WTC11 (cell line): Measurements from ENCODE around the gene SGCD. TPM values are rescaled to one million over a fixed set of nuclear protein-coding genes. Genes with fewer than 3 reads are reported as not detected.

Source experiments
- ATAC-seq: fragments of 200-7000 bp; cut with Tn5 transposase; 2 replicates; pipeline ENCODE4 v1.10.0; 2021; ENCODE audit warnings: mild to moderate bottlenecking, moderate library complexity
- CTCF ChIA-PET: fragments of 300-600 bp; sonication (Branson Sonifier 250); formaldehyde crosslinking; loops from one replicate; lab custom pipeline; 2021; ENCODE audit warnings: antibody characterized with exemption; lab: Charles Lee
- POLR2A ChIA-PET: fragments of 350-600 bp; sonication (Branson Sonifier 250); formaldehyde crosslinking; loops from one replicate; lab custom pipeline; 2021; ENCODE audit warnings: antibody characterized with exemption; lab: Charles Lee
- DNase-seq: peaks from one replicate; pipeline ENCODE4 v3.0.0; 2021; ENCODE audit warnings: low spot score
- H3K27ac Mint-ChIP-seq: 2 replicates; pipeline ENCODE4 v1.8.0; 2021; ENCODE audit warnings: mixed read lengths
- H3K27me3 Mint-ChIP-seq: 2 replicates; pipeline ENCODE4 v1.8.0; 2021; ENCODE audit warnings: low read depth, mild to moderate bottlenecking, moderate library complexity, mixed read lengths
- H3K36me3 Mint-ChIP-seq: 2 replicates; pipeline ENCODE4 v1.8.0; 2021; ENCODE audit warnings: mixed read lengths
- H3K4me1 Mint-ChIP-seq: 2 replicates; pipeline ENCODE4 v1.8.0; 2022; ENCODE audit warnings: mixed read lengths
- H3K4me3 Mint-ChIP-seq: 2 replicates; pipeline ENCODE4 v1.8.0; 2021; ENCODE audit warnings: mild to moderate bottlenecking, moderate library complexity, mixed read lengths
- H3K9me3 Mint-ChIP-seq: 2 replicates; pipeline ENCODE4 v1.8.0; 2021; ENCODE audit warnings: mixed read lengths
- ETV6 ChIP-seq: sonication (generic); formaldehyde crosslinking; IDR thresholded peaks from 2 replicates; pipeline ENCODE4 v1.8.1; 2022; ENCODE audit warnings: mild to moderate bottlenecking, missing genetic modification reagents
- GABPB1 ChIP-seq: sonication (generic); formaldehyde crosslinking; IDR thresholded peaks from 2 replicates; pipeline ENCODE4 v1.8.1; 2023; ENCODE audit warnings: mild to moderate bottlenecking, missing genetic modification reagents
- HMGA2 ChIP-seq: fragments of 250-450 bp; sonication (Bioruptor Pico); IDR thresholded peaks from 2 replicates; pipeline ENCODE4 v1.4.0; 2021; ENCODE audit warnings: mild to moderate bottlenecking, moderate library complexity
- NFE2L1 ChIP-seq: sonication (generic); formaldehyde crosslinking; IDR thresholded peaks from 2 replicates; pipeline ENCODE4 v1.8.1; 2023; ENCODE audit warnings: missing genetic modification reagents
- OVOL2 ChIP-seq: fragments of 250-450 bp; sonication (Bioruptor Pico); IDR thresholded peaks from 2 replicates; pipeline ENCODE4 v1.9.0; 2021; ENCODE audit warnings: mild to moderate bottlenecking, borderline replicate concordance
- SP1 ChIP-seq: sonication (generic); formaldehyde crosslinking; conservative IDR thresholded peaks from 2 replicates; pipeline ENCODE4 v1.8.1; 2022; ENCODE audit warnings: missing genetic modification reagents
- TEAD1 ChIP-seq: sonication (generic); formaldehyde crosslinking; IDR thresholded peaks from 2 replicates; pipeline ENCODE4 v1.8.0; 2022; ENCODE audit warnings: mild to moderate bottlenecking, missing genetic modification reagents
- ZBTB21 ChIP-seq: sonication (generic); formaldehyde crosslinking; IDR thresholded peaks from 2 replicates; pipeline ENCODE4 v1.8.1; 2023; ENCODE audit warnings: mild to moderate bottlenecking, missing genetic modification reagents, borderline replicate concordance
- ZNF219 ChIP-seq: sonication (generic); formaldehyde crosslinking; IDR thresholded peaks from 2 replicates; pipeline ENCODE4 v1.8.0; 2023; ENCODE audit warnings: missing genetic modification reagents, mild to moderate bottlenecking, borderline replicate concordance
- ZNF317 ChIP-seq: sonication (generic); formaldehyde crosslinking; IDR thresholded peaks from 2 replicates; pipeline ENCODE4 v1.8.1; 2023; ENCODE audit warnings: low read depth, mild to moderate bottlenecking, moderate library complexity, missing genetic modification reagents, borderline replicate concordance
- total RNA-seq: library from RNA; stranded (reverse); gene quantifications from 3 replicates; pipeline ENCODE4 v1.2.3, GENCODE V29; 2021
- TF ChIP-seq, protein P1 (sequence below): sonication (generic); formaldehyde crosslinking; conservative IDR thresholded peaks from 2 replicates; pipeline ENCODE4 v1.8.1; 2022; ENCODE audit warnings: mild to moderate bottlenecking, missing genetic modification reagents
- TF ChIP-seq, protein P2 (sequence below): fragments of 250-450 bp; sonication (Bioruptor Pico); IDR thresholded peaks from 2 replicates; pipeline ENCODE4 v1.9.0; 2021; ENCODE audit warnings: mild to moderate bottlenecking, borderline replicate concordance
- TF ChIP-seq, protein P3 (sequence below): fragments of 250-450 bp; sonication (Bioruptor Pico); IDR thresholded peaks from 2 replicates; pipeline ENCODE4 v1.9.0; 2021; ENCODE audit warnings: mild to moderate bottlenecking
- TF ChIP-seq, protein P4 (sequence below): sonication (generic); formaldehyde crosslinking; IDR thresholded peaks from 2 replicates; pipeline ENCODE4 v1.8.1; 2023; ENCODE audit warnings: mild to moderate bottlenecking, missing genetic modification reagents, moderate library complexity
- TF ChIP-seq, protein P5 (sequence below): fragments of 250-450 bp; sonication (Bioruptor Pico); IDR thresholded peaks from 2 replicates; pipeline ENCODE4 v1.8.0; 2021; ENCODE audit warnings: mild to moderate bottlenecking
- TF ChIP-seq, protein P6 (sequence below): sonication (generic); formaldehyde crosslinking; IDR thresholded peaks from 2 replicates; pipeline ENCODE4 v1.8.0; 2022; ENCODE audit warnings: mild to moderate bottlenecking, missing genetic modification reagents

Gene SGCD
- total RNA-seq, 1 experiment from 2014 or later, result 0.33 TPM

DNA sequence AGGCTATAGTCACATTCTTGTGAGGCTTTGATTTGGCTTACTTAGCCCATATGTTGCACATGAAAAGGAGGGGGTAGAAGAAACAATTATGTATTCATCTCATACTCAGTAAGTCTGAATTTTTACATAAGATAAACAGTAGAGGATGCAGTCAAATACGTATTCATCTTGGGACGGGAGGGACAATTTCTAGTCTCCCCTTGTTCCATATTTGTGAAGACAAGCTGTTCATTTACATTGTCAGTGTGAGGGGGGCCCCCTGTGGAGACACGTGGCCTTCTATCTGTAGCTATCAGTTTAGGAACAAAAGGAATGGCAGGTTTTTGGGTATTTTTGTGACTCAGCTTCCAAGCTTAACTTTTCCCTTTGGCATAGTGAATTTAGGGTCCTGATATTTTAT, 474.0 kb downstream of the SGCD start (continued):
- TF ChIP-seq ZBTB21 (CRISPR knock-in tag), result 0 out of 2 replicates have a peak, but pooled peaks have one; percentile 18

DNA sequence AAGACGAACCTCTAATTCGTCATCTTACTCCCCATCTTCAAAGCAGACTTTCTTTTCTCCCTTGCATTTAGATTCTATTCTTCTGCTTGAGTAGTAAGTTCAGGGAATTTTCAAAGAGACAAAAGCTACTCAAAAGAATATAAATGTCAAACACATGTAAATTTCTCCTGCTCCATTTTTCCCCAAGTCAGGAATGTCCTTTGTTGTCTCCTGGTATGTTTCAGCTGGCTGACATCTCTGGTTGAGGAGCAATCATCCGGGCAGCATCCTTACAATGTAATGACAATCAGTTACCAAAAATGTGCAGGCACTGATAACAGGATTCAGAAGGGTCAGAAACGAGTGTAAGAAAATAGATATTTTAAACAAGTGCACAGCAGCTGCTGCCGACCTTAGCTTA, 475.5 kb downstream of the SGCD start:
- Mint-ChIP-seq H3K9me3 (peaks cover 21% of the 10 kb centered on the region), H3K4me3 (peak overlapping the region; percentile 22; the same call in 1 of the 2 replicates), H3K27me3 (peaks cover 6% of the 10 kb centered on the region; the same call in 1 of the 2 replicates), H3K36me3 (peaks cover 25% of the 10 kb centered on the region), H3K4me1 (peaks cover 67% of the 10 kb centered on the region), H3K27ac (peak overlapping the region; percentile 91)
- DNase-seq (no peak), ATAC-seq (peak; percentile 48)
- ChIA-PET CTCF (interaction anchor here (0.7 kb wide), 1 partner anchor 329 kb away, joined by 3 read pairs; no protein-coding TSS in a partner anchor), POLR2A (no interaction called here)
- TF ChIP-seq OVOL2 (no peak), TEAD1 (CRISPR knock-in tag) (peak; percentile 71; the same call in 1 of the 2 replicates), ZNF219 (CRISPR knock-in tag) (no peak), ETV6 (CRISPR knock-in tag) (no peak), SP1 (CRISPR knock-in tag) (peak; percentile 40; the same call in 1 of the 2 replicates), NFE2L1 (no peak), ZNF317 (no peak)
- TF ChIP-seq, protein P1, sequence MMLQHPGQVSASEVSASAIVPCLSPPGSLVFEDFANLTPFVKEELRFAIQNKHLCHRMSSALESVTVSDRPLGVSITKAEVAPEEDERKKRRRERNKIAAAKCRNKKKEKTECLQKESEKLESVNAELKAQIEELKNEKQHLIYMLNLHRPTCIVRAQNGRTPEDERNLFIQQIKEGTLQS (CRISPR knock-in tag), result no peak
- TF ChIP-seq, protein P2, sequence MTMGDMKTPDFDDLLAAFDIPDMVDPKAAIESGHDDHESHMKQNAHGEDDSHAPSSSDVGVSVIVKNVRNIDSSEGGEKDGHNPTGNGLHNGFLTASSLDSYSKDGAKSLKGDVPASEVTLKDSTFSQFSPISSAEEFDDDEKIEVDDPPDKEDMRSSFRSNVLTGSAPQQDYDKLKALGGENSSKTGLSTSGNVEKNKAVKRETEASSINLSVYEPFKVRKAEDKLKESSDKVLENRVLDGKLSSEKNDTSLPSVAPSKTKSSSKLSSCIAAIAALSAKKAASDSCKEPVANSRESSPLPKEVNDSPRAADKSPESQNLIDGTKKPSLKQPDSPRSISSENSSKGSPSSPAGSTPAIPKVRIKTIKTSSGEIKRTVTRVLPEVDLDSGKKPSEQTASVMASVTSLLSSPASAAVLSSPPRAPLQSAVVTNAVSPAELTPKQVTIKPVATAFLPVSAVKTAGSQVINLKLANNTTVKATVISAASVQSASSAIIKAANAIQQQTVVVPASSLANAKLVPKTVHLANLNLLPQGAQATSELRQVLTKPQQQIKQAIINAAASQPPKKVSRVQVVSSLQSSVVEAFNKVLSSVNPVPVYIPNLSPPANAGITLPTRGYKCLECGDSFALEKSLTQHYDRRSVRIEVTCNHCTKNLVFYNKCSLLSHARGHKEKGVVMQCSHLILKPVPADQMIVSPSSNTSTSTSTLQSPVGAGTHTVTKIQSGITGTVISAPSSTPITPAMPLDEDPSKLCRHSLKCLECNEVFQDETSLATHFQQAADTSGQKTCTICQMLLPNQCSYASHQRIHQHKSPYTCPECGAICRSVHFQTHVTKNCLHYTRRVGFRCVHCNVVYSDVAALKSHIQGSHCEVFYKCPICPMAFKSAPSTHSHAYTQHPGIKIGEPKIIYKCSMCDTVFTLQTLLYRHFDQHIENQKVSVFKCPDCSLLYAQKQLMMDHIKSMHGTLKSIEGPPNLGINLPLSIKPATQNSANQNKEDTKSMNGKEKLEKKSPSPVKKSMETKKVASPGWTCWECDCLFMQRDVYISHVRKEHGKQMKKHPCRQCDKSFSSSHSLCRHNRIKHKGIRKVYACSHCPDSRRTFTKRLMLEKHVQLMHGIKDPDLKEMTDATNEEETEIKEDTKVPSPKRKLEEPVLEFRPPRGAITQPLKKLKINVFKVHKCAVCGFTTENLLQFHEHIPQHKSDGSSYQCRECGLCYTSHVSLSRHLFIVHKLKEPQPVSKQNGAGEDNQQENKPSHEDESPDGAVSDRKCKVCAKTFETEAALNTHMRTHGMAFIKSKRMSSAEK (CRISPR knock-in tag), result no peak
- TF ChIP-seq, protein P3, sequence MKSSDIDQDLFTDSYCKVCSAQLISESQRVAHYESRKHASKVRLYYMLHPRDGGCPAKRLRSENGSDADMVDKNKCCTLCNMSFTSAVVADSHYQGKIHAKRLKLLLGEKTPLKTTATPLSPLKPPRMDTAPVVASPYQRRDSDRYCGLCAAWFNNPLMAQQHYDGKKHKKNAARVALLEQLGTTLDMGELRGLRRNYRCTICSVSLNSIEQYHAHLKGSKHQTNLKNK (CRISPR knock-in tag), result no peak

DNA sequence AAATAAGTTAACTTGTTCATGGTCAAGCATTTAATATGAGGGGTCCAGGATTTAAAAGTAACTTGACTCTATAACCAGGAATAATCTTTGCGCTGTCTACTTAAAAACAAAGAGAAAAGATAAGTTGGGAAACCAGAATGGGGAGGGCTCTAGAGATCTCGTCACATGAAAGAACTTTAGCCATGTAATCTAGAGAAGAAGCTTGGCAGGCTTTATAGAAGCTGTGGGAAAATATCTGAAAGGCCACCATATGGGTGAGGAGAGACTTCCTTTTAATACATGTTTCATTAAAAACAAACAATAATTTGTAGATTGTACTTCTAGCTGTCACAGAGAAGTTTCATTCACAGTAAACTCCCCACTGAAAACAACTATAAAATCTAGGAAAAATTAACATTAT, 476.4 kb downstream of the SGCD start:
- TF ChIP-seq, protein P4, sequence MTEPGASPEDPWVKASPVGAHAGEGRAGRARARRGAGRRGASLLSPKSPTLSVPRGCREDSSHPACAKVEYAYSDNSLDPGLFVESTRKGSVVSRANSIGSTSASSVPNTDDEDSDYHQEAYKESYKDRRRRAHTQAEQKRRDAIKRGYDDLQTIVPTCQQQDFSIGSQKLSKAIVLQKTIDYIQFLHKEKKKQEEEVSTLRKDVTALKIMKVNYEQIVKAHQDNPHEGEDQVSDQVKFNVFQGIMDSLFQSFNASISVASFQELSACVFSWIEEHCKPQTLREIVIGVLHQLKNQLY, result no peak
- TF ChIP-seq HMGA2 (CRISPR knock-in tag), result no peak
- TF ChIP-seq, protein P3 (CRISPR knock-in tag), result no peak
- TF ChIP-seq, protein P5, sequence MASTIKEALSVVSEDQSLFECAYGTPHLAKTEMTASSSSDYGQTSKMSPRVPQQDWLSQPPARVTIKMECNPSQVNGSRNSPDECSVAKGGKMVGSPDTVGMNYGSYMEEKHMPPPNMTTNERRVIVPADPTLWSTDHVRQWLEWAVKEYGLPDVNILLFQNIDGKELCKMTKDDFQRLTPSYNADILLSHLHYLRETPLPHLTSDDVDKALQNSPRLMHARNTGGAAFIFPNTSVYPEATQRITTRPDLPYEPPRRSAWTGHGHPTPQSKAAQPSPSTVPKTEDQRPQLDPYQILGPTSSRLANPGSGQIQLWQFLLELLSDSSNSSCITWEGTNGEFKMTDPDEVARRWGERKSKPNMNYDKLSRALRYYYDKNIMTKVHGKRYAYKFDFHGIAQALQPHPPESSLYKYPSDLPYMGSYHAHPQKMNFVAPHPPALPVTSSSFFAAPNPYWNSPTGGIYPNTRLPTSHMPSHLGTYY, result no peak
- TF ChIP-seq, protein P6, sequence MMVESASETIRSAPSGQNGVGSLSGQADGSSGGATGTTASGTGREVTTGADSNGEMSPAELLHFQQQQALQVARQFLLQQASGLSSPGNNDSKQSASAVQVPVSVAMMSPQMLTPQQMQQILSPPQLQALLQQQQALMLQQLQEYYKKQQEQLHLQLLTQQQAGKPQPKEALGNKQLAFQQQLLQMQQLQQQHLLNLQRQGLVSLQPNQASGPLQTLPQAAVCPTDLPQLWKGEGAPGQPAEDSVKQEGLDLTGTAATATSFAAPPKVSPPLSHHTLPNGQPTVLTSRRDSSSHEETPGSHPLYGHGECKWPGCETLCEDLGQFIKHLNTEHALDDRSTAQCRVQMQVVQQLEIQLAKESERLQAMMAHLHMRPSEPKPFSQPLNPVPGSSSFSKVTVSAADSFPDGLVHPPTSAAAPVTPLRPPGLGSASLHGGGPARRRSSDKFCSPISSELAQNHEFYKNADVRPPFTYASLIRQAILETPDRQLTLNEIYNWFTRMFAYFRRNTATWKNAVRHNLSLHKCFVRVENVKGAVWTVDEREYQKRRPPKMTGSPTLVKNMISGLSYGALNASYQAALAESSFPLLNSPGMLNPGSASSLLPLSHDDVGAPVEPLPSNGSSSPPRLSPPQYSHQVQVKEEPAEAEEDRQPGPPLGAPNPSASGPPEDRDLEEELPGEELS (CRISPR knock-in tag), result no peak
- TF ChIP-seq TEAD1 (CRISPR knock-in tag), result no peak
- TF ChIP-seq GABPB1 (CRISPR knock-in tag), result no peak
- TF ChIP-seq, all 79 proteins: peak for 0
- H3K4me3 Mint-ChIP-seq, result no peak overlapping the region
- H3K27me3 Mint-ChIP-seq, result peaks cover 6% of the 10 kb centered on the region; the same call in 1 of the 2 replicates
- peaks cover 60% of the 10 kb centered on the region for H3K4me1 Mint-ChIP-seq
- H3K27ac Mint-ChIP-seq, result peak overlapping the region; percentile 77
- peaks cover 27% of the 10 kb centered on the region for H3K9me3 Mint-ChIP-seq
- DNase-seq, result no peak
- POLR2A ChIA-PET, result no interaction called here
- CTCF ChIA-PET, result interaction anchor here (1.0 kb wide), 1 partner anchor 21 kb away, joined by 3 read pairs; no protein-coding TSS in a partner anchor
- peaks cover 25% of the 10 kb centered on the region for H3K36me3 Mint-ChIP-seq
- ATAC-seq, result no peak
